ENCODE data around the gene STX3. TPM values are rescaled to one million over a fixed set of nuclear protein-coding genes. Genes with fewer than 3 reads are reported as not detected.
A peak's percentile ranks its signal among the peaks of the same experiment; 100 is the strongest.

Gene STX3
- total and polyA plus RNA-seq, 10 donors, result 5.1 to 49.3 (median 27.8) TPM

DNA sequence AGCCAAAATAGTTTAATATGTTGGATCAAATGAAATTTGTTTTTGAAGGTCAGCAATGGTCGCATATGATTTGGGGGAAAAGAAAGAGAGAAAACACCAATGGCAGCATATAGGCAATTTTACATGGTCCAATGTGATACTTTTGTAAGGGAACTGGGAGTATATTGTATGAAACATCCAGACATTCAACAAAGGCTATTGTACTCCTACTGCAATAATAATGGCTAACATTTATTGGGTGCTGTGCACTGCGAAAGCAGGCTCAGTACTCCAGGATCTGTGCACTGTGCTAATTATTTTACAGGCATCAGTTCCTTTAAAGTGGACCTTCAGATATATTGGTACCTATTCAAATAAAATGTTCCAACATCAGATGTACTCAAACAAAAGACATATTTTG is 35.6 kb upstream of the STX3 start:
- intact Hi-C loops (cut with DNase I; ENCODE audit: low total_unique reads), result no loop called here
- Histone ChIP-seq H3K4me3 (no peak overlapping the region), H3K27ac (no peak overlapping the region), H3K36me3 (no peaks in the 10 kb centered on the region), H3K27me3 (replicated peaks in 1 of 7) (peaks cover 0 to 39% (median 0%) of the 10 kb centered on the region in 7 donors), H3K4me1 (no peaks in the 10 kb centered on the region), H3K9me3 (no peaks in the 10 kb centered on the region)
- no peak for TF ChIP-seq CTCF (IDR thresholded peaks at IDR 0.05 in 8 of 11, conservative IDR thresholded peaks at IDR 0.05 in 3 of 11)
- 58 to 93% (median 89%) methylated on average over 2 of the region's 2 CpGs for WGBS, 5 donors
- no peak for DNase-seq

GRCh38 chr11:59724066-59724465 is 31.1 kb upstream of the STX3 start:
- WGBS, 5 donors, result 67 to 86% (median 78%) methylated on average over 3 of the region's 3 CpGs
- intact Hi-C loops (cut with DNase I; ENCODE audit: low total_unique reads), result no loop called here

DNA sequence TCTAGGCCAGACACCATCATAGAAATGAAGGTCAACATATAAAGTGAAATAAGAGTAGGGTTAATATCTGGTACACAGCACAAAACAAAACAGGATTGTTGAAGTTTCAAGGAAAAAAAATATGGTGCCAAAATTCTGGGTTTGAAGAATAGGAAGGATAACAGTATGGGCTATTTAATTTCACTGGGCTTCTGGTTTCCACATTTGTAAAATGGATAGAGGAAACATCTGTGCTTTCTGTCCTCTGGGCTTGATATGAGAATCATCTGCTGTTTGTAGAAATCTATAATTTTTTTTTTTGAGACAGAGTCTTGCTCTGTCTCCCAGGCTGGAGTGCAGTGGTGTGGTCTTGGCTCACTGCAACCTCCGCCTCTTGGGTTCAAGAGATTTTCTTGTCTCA is 27.8 kb upstream of the STX3 start:
- Histone ChIP-seq H3K36me3 (no peaks in the 10 kb centered on the region), H3K4me3 (no peak overlapping the region), H3K27ac (peak overlapping the region in 5 of 8 donors; percentile 31 to 86 (median 79)), H3K27me3 (replicated peaks in 1 of 7) (peaks cover 0 to 5% (median 0%) of the 10 kb centered on the region in 7 donors), H3K4me1 (peaks cover 0 to 4% (median 0%) of the 10 kb centered on the region in 6 donors), H3K9me3 (no peaks in the 10 kb centered on the region)
- WGBS, 5 donors, result 84 to 100% (median 91%) methylated on average over 1 of the region's 1 CpG
- no peak for DNase-seq
- intact Hi-C loops (cut with DNase I; ENCODE audit: low total_unique reads), result no loop called here
- TF ChIP-seq POLR2A (IDR thresholded peaks at IDR 0.05), result no peak
- no peak for TF ChIP-seq CTCF (IDR thresholded peaks at IDR 0.05 in 8 of 11, conservative IDR thresholded peaks at IDR 0.05 in 3 of 11)
- TF ChIP-seq POLR2AphosphoS5 (IDR thresholded peaks at IDR 0.05), result no peak

More at GRCh38 chr11:59724066-59724465, 31.1 kb upstream of the STX3 start:
- H3K4me3 ChIP-seq, result no peak overlapping the region
- H3K4me1 ChIP-seq, result peaks cover 0 to 4% (median 0%) of the 10 kb centered on the region in 6 donors
- TF ChIP-seq POLR2A (IDR thresholded peaks at IDR 0.05) (no peak), POLR2AphosphoS5 (IDR thresholded peaks at IDR 0.05) (no peak), CTCF (IDR thresholded peaks at IDR 0.05 in 8 of 11, conservative IDR thresholded peaks at IDR 0.05 in 3 of 11) (no peak)
- H3K36me3 ChIP-seq, result no peaks in the 10 kb centered on the region
- H3K27me3 ChIP-seq (replicated peaks in 1 of 7), result peaks cover 0 to 30% (median 0%) of the 10 kb centered on the region in 7 donors
- no peak for DNase-seq
- no peak overlapping the region for H3K27ac ChIP-seq
- no peaks in the 10 kb centered on the region for H3K9me3 ChIP-seq

- Histone ChIP-seq H3K27me3 (replicated peaks in 1 of 7) (peaks cover 0 to 2% (median 0%) of the 10 kb centered on the region in 7 donors), H3K36me3 (no peaks in the 10 kb centered on the region), H3K9me3 (no peaks in the 10 kb centered on the region), H3K4me3 (peak overlapping the region in 1 of 8 donors; percentile 15), H3K4me1 (peaks cover 0 to 4% (median 0%) of the 10 kb centered on the region in 6 donors), H3K27ac (peak overlapping the region in 6 of 8 donors; percentile 53 to 86 (median 76))
- 49 to 80% (median 70%) methylated on average over 3 of the region's 3 CpGs for WGBS, 5 donors
- no peak for DNase-seq
- no peak for TF ChIP-seq POLR2AphosphoS5 (IDR thresholded peaks at IDR 0.05)
- TF ChIP-seq POLR2A (IDR thresholded peaks at IDR 0.05), result no peak
- no peak for TF ChIP-seq CTCF (IDR thresholded peaks at IDR 0.05 in 8 of 11, conservative IDR thresholded peaks at IDR 0.05 in 3 of 11)
- intact Hi-C loops (cut with DNase I; ENCODE audit: low total_unique reads), result no loop called here
Measured at GRCh38 chr11:59728154-59728553, 27.0 kb upstream of the STX3 start.

Measured in spleen (tissue), 11 donors.